HG02885 (cell line): Measurements from ENCODE around the gene FGF5.

Experiments used
- ATAC-seq: cut with Tn5 transposase; IDR thresholded peaks from one replicate; pipeline ENCODE4 v1.9.1; 2021; ENCODE audit warnings: mild to moderate bottlenecking; ENCODE audit not compliant: unreplicated experiment, poor library complexity

The FGF5 gene

DNA sequence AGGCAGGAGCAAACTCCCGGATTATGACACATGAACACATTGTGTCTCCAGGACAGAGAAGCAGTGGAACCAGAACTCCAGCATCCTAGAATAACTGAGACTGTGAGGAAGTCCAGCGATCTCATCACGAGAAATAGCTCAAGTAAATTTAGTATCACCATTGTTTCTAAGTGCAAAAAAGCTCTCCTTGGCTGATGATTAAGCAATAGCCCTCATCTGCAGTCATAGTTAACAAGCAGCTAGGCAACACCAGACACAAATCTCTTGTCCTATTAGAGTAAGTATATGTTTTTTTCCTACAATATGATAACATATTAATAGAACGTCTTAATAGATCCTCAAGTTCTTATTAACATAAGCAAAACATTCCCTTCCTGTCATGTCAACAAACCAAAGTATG is 66.7 kb downstream of the FGF5 start:
- ATAC-seq: no peak

DNA sequence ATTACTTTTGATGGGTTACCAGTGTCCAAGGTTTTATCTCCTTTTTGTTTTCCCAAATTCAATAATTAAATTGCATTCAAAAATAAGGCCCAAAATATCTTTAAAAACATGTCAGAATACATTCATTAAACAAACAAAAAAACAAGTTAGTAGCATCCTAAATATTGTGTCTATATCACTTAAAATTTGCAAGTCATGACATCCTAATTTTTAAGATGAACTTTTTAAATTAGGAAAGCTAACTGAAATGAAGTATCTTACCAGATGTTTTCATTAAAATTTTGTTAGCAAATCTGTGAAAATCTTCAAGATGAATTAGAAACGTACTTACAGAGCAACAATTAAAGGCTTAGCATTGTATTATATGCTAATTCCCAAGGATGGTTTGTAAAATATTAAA is 68.1 kb downstream of the FGF5 start:
- ATAC-seq: no peak

DNA sequence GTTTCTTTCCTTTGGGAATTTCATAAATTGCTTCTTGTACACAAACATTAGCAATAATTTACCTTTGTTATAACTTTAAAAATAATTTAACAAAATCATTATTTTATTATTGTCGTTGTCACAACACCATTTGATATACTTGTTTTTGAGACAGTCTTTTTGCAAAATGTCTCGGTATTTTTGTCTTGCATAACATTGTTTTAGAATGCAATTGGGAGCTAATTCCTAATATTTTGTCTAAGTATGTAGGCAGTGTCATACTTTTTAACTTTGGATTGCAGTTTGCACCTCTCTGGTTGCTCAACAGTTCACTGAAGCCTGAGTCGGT is 68.7 kb downstream of the FGF5 start:
- no peak for ATAC-seq

DNA sequence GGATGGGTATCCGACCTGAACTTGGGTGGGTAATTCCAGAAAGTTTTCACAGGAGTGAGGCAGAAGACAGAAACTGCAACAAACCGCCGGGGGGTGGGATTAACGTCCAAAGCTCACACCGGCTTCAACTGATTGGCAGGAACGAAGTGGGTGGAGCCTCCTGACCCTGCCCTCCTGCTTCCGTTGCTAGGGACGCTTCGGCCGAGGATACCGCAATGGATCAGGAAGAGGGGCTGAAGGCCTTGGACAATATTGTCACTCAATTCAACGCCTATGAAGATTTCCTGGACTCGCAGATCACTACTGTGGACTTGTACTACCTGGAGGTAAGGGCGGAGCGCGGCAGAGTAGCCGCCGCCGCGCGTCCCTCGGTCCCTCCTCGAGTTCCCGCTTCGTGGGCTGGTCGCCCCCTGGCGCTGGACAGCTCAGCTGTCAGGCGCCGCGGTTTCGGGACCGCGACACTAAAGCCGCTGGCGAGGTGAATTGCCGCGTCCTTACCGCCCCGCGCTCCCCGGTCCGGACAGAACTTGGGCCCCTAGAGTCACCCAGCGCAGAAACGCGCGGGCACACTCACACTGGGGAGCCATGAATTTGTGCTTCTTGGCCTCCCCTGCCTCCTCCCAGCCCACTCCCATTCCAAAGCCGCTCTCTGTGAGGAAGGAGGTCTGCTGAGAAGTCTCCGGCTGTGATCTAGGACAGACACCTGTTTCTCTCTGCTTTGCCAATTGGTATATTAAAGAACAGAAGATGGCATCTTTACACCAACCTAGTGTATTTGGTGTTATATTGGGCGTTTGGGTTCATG is 69.3 kb downstream of the FGF5 start, which contains the start of gene CFAP299:
CFAP299 (plus strand) TSS at position 177 of the 805 bp plus-strand sequence.
- ATAC-seq: peak; percentile 98

DNA sequence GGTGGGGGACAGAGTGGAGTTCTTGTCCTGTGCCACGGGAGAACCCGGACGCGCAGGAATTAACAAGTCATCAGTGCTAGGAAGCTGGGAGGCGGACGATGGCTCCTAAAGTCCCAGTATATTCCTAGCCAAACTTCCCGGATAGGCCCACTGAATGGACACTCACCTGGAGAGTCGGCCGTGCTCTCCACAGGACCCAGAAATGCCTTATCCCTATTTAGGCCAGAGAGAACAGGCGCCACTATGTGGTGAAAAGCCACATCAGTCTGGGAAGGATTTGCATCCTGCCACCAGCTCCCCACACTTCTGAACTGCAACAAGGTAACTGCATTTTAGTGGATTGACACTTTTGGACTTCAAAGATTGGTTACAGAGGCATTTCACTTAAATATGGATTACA is 70.1 kb downstream of the FGF5 start:
- no peak for ATAC-seq

DNA sequence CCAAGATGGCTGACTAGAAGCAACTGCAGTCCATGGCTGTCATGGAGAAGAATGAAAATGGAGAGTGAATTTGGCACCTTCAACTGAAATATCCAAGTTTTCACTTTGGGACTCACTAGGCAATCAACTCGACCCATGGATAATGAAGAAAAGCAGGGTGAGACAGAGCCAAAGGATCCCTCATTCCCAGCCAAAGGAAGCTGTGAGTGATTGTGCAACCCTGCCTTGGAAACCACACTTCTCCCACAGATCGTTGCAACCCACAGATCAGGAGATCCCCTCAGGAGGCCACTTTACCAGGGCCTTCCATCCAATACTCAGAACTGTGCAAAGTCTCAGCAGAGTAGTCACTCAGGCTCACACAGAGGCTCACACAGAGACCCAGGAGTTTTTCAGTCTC is 73.6 kb downstream of the FGF5 start:
- ATAC-seq: no peak
